ENCODE data around the gene SLC7A1.

Gene SLC7A1

DNA sequence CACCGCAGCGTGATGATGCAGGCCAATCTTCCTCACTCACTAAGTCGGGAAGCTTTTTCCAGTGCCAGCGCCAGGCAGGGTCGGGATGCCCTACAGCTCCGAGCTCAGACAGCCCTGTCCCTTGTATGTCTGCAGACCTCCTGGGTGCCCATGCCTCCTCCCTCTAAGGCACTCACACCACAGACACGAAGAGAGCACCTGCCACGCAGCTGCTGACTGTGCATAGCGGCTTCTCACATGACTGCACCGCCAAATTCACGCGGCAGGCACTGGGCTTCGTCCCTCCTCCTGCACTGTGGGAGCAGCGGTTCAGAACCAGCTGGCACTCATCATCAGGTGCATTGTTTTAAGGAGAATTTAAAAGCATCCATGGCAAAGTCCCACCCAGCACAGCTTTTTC is 88.1 kb downstream of the SLC7A1 start:
- no peak for FAIRE-seq

DNA sequence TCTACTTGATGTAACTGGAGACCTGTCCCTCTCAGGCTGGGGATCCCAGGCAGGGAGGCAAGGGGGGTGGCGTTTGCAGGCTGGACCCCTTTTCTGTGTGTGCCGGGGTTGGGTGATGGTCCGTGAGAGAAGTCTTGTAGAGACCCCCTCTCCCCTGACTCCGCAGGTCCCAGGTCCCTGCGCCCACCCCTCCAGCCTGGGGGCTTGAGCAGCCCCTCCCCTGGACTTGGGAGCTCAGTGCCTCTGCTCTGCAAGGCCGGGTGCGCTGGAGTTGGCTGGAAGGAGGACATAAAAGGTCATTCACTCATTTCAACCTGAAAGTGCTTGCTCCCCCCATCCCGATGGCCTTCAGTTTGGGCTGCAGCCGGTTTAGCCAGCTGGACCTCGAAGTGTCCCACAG is 89.5 kb downstream of the SLC7A1 start:
- FAIRE-seq: no peak

DNA sequence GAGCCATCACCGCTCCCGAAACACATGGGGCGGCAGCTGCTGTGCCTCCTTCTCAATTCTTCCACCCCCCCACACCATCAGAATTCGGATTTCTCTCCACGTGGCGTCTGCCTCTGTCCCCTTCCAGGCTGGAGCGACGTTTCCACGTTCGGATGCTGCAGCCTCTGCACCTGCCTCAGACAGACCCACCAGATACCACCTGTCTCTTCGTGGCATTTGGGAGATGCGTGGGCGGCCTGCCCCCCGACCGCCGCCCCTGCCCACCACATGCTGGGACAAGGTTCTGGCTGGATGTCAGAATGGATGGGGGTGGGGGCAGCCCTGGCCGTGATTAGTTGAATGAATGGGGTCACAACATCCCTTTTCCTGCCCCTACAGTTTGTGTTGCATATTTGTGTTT is 90.0 kb downstream of the SLC7A1 start:
- FAIRE-seq: no peak

DNA sequence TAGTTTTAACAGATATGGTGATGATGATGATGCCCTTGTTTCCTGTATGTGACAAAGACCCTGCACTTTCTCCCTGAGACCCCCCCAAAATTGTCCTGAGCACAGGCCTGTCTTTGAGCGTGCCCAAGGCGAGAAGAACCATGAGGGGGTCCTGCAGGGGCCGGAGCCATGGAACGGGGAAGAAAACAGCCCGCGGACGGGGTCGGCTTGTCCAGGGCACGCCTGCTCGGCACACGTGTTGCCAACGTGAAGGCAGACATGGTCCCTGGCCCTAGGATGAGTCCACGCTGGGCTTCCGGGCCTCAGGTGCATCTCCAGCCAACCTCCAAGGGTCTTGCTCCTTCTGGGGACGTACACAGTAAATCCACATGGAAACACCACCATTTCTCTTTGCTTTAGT is 90.8 kb downstream of the SLC7A1 start:
- no peak for FAIRE-seq

DNA sequence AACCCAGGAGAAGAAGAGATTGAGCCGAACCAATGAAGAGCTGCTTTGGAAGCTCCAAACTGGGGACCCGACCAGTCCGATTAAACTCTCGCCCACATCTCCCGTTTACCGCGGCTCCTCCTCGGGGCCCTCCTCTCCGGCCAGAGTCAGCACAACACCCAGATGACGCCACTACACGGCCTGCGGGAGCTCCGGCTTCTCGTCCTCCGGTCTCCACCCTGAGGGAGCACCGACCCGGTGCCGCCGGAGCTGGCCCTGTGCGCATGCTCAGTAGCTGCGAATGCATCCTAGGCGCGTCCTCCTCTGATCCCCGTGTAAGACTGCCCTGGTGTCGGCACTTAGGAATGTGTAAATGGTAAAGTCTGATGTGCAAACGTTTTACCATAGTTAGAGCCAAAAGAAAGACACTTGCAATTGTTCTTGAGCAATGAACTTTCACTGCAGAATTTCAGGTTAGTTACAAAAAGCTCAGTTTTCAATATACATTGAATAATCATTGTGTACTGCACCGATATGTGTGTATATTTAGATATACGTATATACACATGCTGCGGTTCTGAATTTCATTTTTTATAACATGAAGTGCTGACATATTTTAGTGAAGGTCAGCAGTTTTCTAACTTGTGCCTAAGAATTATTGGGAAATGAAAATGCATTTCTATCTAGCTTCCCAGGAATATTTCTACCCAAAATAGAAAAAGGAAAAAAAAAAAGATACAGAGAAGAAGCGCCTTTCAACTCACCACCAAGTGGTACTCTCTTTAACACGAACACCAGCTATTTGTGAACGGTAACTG is 92.2 kb downstream of the SLC7A1 start:
- FAIRE-seq: no peak

DNA sequence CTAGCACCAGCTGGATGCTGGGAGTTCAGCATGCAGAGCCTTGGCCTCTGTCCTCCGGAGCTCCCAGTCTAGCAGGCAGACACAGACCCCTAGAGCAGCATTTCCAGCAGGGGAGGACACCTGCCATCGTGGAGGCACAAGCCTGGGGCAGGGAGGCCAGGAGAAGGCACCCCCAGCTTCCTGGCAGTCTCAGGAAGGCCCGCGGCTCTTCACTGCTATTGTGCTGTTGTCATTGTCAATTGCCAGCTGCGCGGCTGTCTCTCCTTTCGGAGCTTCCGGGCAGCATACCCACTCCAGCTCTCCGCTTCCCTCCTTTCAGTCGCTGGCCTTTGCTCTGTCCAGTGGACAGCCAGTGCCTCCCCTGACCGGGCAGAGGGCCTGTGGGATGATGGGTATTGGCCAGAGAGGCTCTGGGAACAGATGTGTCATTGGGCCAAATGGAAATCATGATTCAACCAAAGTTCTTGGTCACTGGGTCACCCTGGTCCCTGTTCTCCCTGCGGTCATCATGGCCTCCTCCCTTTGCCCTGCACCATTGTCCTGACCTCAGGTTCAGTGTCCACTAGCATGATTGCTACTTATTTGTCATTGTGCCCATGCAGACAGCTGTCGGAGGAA is 93.0 kb downstream of the SLC7A1 start:
- no peak for FAIRE-seq

DNA sequence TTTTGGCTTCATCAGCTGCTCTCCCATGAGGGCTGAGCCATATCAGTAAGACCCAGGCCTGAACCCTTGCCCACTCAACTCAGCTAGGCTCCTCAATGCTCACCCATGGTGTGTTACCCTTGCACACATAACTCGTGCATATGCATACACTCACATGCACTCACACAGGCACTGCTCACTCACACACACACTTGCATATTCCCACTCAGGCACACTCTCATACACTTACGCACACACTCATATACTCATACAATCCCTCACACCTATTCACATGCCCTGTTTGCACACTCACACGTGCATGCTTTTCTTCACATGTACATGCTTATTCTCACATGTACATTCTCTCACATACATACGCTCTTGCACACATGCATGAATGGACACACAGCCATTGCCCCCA is 93.8 kb downstream of the SLC7A1 start:
- FAIRE-seq: no peak

DNA sequence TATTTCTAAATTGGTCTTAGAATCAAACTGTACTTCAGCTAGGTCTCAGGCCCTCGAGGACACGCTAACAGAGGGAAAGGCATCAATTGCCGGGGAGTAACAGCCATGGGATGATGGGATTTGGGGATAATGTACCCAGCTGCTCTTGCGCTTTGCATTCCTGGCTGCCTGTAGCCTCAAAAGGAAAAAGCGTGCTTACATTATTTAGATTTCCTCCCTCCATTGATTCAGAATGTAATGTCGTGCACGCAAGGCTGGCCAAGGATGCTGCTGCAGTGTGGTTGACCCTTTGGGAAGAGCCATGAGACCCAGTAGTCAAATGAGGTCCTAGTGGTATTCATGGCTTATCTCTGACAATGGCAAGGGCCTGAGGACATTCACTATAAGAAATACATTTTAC is 95.1 kb downstream of the SLC7A1 start:
- FAIRE-seq: no peak

DNA sequence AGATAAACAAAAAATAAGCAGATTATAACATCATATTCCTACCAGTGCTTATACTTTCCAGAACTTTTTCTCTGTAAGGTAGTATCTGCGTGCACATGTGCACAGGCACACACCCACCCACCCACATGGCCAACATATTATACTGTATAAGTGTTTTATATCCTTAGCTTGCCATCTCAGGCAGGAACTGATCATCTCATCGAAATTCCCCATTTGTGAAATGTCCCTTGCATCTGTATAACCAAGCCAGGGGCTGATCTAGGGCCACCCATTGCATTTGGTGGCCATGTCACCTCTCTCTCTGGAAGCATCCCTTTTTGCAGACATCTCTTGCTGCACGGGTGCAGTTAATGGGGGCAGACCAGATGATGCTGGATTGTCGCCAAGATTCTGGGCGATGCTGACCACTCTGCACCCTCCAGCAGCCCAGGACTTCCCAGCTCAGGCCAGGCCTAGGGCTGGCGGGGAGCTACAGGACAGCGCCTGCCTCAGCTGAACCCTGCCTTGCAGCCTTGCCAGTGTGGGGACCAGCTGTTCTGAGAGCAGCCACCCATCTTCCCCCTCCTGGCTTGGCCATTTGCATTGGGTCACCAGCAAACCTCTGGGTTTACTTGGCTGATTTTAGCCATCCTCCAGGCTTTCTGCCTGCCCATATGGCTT is 95.9 kb downstream of the SLC7A1 start:
- FAIRE-seq: no peak

DNA sequence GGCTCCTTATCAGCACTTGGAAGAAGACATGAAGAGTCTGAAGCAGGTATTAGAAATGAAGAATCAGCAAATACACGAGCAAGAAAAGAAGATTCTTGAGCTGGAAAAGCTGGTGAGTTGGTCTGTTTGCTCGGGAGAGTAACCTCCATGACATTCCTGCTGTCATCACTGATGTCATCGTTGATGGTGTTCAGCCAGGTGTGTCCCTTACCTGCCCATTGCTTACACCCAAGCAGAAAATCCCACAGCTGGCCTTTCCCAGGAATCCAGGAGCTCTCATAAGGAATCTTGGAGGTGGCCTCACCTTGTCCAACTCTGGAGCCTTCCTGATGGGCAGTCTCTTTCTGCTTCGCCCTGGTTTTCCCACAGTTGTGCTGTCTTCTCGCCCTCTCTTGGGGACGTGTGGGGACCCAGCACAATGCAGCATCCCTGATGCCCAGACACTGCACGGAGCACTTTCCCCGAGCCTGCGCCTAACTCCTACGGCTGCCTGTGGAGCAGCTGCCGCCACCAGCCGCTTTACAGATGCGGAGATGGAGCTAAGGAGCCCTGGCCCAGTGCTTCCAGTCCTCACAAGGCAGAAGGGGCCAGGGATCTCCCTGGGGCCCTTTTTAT is 97.0 kb downstream of the SLC7A1 start:
- FAIRE-seq: no peak

DNA sequence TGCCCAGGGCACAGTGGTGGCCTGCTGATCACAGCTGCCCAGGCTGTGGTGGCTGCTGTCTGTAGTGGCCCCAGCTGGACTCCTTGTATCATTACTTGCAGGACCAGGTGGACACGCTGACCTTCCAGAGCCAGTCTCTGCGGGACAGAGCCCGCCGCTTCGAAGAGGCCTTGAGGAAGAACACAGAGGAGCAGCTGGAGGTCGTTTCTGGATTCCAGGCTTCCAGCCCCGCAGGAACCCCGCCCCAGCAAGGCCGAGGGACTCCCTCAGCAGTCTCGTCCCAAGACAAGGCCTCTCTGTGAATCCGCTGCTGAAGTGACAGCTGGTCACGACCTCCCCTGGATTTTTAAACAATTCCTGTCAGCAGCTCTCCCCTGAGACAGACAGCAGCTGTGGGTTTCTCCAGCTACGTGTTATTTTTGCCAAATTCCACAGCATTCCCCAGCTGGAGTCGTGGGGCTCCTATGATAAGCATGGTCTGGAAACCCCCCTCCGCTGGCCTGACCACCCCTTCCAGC is 98.3 kb downstream of the SLC7A1 start:
- FAIRE-seq: no peak

DNA sequence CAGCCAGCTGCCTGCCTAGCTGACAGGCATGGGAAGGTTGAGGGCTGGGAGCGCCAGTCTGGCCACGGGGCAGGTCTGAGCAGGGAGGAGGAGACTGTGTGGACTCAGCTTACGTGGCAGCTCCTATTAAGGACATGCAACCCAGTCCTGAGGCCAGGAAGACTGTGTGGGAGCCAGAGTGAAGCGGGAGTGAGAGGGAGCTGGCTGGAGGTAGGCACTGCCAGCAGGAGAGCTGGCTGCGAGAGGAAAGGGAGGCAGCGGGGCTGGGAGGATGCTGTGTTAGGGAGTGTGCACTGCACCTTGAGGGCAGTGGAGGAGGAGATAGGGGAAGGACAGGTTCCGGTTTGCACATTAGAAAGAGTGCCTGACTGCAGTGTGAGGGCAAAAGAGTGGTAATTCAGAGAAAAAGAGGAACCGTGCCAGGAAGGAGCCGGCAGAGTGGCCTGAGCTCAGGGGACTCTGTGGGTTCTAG is 99.2 kb downstream of the SLC7A1 start:
- no peak for FAIRE-seq

DNA sequence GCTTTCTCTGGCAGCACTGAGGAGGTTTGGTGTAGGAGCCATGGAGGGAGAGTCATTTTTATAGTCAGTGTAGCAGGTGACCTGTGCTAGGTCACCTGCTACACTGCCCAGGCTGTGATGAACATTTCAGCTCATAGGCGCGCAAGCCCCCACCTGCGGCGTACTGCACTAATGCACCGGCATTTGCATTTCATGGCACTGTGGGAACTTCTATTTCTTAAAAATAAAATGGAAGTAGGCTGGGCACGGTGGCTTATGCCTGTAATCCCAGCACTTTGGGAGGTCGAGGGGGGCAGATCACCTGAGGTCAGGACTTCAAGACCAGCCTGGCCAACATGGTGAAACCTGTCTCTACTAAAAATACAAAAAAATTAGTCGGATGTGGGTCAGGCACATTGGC is 101.0 kb downstream of the SLC7A1 start:
- FAIRE-seq: no peak

DNA sequence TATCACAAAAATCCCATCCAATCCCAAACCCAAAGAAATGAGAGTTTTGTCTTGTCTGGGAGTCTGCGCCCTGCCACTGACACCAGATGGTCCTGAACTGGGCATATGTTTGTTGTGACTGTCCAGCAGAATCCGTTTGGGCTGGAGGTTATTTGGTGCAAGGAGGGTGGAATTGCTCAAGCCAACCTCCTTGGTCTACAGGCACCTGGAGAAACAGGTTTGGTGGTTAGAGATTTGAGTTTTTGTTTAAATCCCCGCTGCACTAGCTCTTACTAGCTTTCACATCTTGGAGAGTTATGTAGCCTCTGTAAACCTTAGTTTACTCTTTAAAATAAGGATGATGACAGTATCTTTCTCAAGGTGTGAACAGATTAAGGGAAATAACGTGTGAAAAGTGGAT is 101.7 kb downstream of the SLC7A1 start:
- no peak for FAIRE-seq

DNA sequence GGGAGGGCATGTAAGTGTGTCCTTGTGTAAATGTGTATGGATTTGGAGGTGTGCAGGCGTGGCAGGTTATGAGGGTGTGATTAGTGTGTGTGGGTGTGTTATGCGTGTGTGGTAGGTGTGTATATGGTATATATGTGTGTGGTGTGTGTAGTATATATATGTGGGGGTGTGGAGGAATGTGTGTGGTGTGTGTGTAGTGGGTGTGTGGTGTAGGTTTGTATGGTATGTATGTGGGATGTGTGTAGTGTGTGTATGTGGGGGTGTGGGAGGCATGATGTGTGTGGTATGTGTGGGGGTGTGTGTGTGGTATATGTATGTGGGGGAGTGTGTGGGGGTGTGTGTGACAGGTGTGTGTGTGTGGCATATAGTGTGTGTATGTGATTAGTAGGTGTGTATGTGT is 104.2 kb downstream of the SLC7A1 start:
- no peak for FAIRE-seq

DNA sequence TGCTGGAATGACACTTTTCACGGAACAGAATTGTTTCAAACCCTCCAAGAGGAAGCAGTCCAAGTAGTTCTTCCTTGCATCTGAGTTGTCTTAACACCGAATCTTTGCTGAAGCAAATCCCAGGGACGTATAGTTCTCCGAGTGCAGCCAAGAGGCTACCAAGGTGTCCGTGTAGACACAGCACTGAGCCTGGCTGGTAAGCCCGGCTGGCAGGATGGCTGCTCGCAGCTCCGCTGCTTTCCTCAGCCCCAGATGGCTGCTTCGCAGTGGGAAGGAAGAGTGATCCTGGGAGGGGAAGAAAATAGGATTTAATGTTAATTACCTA is 105.0 kb downstream of the SLC7A1 start:
- FAIRE-seq: no peak

DNA sequence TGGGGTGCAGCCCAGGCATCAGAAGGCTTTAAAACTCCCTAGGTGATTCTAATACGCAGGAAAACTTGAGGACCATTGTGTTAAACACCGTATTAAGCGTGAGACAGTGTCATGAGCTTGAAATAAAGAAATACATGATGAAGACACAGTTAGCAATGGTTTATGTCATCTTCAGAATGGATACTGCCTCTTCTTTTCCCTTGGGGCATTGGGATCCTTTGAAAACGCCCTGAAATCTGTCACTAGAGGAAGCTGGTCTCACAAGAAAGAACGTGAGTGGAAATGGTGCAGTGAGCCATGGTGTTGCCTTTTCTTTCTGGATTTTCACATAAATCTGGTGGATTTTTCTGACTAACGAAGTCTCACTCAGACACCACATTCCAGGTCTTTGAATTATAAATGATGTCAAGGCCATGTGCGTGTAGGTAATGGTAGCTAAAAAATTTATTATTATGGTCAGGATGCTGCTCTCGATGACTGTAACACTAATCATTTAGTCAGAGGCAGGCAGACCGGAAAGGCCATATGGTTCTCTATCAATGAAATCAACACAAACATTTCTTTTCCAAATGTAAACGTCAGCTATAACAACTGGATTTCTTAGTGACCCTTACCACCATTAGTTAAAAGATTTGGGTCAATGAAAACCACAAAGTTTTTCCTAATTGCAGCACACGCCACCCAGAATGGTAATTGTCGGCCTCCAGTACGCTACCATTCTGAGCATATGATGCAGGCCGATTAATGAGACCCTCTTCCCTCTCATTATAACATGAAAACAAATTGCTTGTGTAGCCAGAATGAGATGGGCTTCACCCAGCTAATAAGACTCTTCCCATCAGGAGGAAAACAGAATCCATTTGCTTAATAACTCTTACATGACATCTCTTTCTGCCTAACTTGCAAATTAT is 105.6 kb downstream of the SLC7A1 start:
- FAIRE-seq: no peak

DNA sequence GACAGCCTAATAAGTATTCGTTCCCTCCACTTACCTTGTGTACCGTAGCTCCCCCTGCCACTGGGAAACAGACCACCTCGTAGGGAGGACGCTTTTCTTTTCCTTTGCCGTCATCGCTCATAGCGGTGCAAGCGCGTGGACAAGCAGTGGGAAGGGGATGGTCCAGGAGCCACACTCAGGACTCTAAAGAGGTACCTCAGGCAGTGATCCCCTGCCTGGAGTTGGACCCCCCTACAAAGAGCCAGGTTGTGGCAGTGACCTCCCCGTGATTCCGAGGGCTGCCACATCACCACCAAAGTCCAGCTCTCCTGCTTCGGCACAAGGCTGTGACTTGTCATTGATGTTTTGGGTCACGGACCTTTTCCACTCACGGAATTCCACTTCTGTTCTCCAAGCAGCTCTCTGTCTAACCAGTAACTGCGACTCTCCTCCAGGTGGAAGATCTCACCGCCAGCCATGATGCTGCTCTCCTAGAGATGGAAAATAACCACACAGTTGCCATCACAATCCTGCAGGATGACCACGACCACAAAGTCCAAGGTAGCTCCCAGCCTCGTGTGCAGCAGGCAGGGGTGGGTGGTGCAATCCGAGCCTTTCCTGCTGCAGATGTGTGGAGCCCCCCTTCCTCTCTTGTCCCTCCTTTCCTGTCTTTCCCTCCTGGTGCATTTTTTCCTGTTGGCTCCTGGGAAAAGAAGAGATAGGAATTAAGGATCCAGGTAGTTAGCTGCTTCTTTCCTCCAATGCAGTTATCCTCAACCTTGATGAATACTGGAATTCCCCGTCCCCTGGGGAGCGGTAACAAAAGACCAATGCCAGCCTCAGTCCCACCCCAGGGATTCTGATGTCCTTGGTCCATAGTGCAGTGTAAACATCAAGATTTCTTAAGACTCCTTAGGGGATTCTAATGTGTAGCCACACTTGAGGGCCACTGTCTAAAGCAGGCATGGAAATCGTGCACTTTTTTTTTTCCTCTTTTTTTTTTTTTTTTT is 107.7 kb downstream of the SLC7A1 start:
- FAIRE-seq: no peak

DNA sequence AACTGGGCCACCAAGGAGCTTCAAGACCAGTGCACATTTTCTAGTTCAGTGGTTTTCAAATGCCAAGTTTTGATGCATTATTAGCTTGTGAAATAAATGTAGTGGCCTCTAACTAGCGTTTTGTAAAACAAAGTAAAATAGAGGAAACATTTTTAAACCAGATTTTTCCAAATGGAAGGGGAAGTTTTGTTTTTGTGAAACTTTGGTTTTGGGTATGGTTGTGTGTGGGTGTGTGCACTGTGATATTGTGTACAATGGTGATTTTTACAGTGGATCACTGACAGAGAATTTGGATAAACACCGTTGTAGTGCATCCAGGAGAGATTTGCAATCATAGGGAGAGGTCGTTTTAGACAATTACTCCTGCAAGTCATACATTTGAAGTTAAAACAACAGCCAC is 108.9 kb downstream of the SLC7A1 start:
- FAIRE-seq: no peak

DNA sequence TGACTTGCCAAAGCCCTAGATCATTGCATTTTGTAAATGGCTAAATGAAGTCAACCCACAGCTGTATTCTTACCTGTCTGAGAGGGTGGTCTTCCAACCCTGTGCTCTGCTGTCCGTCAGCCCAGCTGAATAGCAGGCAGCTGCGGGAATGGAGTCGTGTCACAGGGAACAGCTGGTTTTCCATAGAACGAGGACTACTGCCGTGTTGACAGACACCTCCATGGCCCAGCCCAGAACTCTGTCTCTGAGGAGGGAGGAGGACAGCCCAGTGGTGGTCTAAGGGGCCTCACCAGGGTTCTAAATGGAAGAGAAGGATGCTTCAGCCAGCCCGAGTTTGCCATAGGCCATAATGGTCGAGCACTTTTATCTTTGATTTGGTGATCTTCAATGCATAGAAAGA is 110.7 kb downstream of the SLC7A1 start:
- no peak for FAIRE-seq

DNA sequence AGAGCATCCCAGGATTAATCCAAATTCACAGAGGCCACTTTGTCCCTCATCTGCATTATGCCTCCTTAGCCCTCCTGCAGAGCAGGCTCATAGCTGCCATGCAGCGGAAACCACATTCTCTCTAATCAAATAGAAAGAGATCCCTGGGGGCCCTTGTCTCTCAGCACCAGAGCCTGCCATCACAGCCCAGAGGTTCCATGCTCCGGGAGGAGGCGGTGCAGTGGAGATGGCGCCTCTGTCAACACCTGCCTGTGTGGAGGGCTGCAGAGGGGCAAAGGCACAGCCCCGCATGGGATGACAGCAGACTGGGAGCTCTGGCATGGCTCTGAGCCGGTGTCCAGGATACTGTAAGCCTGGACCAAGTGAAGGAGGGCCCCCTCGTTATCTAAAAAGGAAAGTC is 111.3 kb downstream of the SLC7A1 start:
- no peak for FAIRE-seq
